Activated naive CD8-positive, alpha-beta T cell treated with anti-CD3 and anti-CD28 coated beads, Interleukin-2, amount 50 U/mL, for 16 hours (primary cell): ENCODE results near the gene MYO3B.

Source experiments
- DNase-seq: peaks from one replicate; pipeline ENCODE4 v3.0.0-alpha.2; 2020; ENCODE audit warnings: low read depth, low spot score

The MYO3B gene

GRCh38 chr2:170695521-170696410 lies 517.8 kb downstream of the MYO3B start:
- DNase-seq = no peak

- DNase-seq = no peak
These were observed 519.0 kb downstream of the MYO3B start for GRCh38 chr2:170696948-170697347.

GRCh38 chr2:170701011-170701410 lies 523.1 kb downstream of the MYO3B start:
- no peak for DNase-seq

- no peak for DNase-seq
These were observed 526.0 kb downstream of the MYO3B start for GRCh38 chr2:170703776-170704476.
